SK-N-SH (cell line): Measurements from ENCODE around the gene CCDC61. TPM values are rescaled to one million over a fixed set of nuclear protein-coding genes. Genes with fewer than 3 reads are reported as not detected.

ENCODE experiments used
- CTCF ChIA-PET: fragments of 300-600, 350-600 bp; formaldehyde crosslinking; extraction: SDS; loops from one replicate; lab custom pipeline; 2021; lab: Yijun Ruan, JAX
- POLR2A ChIA-PET: fragments of 350-600 bp; sonication (Branson Sonifier 250); formaldehyde crosslinking; extraction: SDS; loops from one replicate; lab custom pipeline; 2020; ENCODE audit warnings: antibody characterized with exemption, inconsistent platforms; lab: Yijun Ruan, JAX
- DNase-seq: peaks from one replicate; pipeline ENCODE4 v3.0.0; 2012
- H2AFZ ChIP-seq: fragments of 200-600 bp; sonication (generic); 2 replicates; pipeline ENCODE4 v1.8.1; 2016; ENCODE audit warnings: antibody characterized with exemption, mild to moderate bottlenecking, low read depth
- H3F3A ChIP-seq: fragments of 200-600 bp; sonication (generic); replicated peaks from 2 replicates; pipeline ENCODE3; 2016; ENCODE audit warnings: antibody characterized with exemption, mild to moderate bottlenecking; ENCODE audit not compliant: insufficient read depth
- H3K27ac ChIP-seq, 2 experiments: fragments of 200-500 bp in 1 of 2; fragments of 200-600 bp in 1 of 2; sonication (Bioruptor generic) in 1 of 2; sonication (generic), shearing (Covaris generic) in 1 of 2; 2 replicates each; pipeline versions ENCODE4 v1.5.1 to v1.6.1; 2014 to 2016; ENCODE audit warnings: low read depth in 2 of 2, inconsistent platforms in 1 of 2, low read length in 1 of 2, mild to moderate bottlenecking in 1 of 2, mixed read lengths in 1 of 2
- H3K27me3 ChIP-seq: fragments of 200-600 bp; sonication (generic), shearing (Covaris generic); 2 replicates; pipeline ENCODE4 v1.6.1; 2016; ENCODE audit warnings: mixed run types; ENCODE audit not compliant: insufficient read depth
- H3K36me3 ChIP-seq, 2 experiments: fragments of 200-500 bp in 1 of 2; fragments of 200-600 bp in 1 of 2; sonication (Bioruptor generic) in 1 of 2; sonication (generic) in 1 of 2; replicated peaks in 1 of 2; 2 replicates each; pipeline versions ENCODE3 to v1.5.1; 2014 to 2016; ENCODE audit warnings: low read length in 1 of 2, mild to moderate bottlenecking in 1 of 2; ENCODE audit not compliant: insufficient read depth in 2 of 2, control insufficient read depth in 1 of 2
- H3K4me1 ChIP-seq, 2 experiments: fragments of 200-500 bp in 1 of 2; fragments of 200-600 bp in 1 of 2; sonication (Bioruptor generic) in 1 of 2; sonication (generic), shearing (Covaris generic) in 1 of 2; 2 replicates each; pipeline versions ENCODE4 v1.5.1 to v1.6.1; 2014 to 2016; ENCODE audit warnings: low read depth in 1 of 2, low read length in 1 of 2, mixed run types in 1 of 2; ENCODE audit not compliant: insufficient read depth in 2 of 2, control insufficient read depth in 1 of 2
- H3K4me2 ChIP-seq: fragments of 200-600 bp; sonication (generic), shearing (Covaris generic); 2 replicates; pipeline ENCODE4 v1.6.1; 2017; ENCODE audit warnings: mixed run types
- H3K4me3 ChIP-seq, 2 experiments: fragments of 200-500 bp in 1 of 2; fragments of 200-600 bp in 1 of 2; sonication (Bioruptor generic) in 1 of 2; sonication (generic), shearing (Covaris generic) in 1 of 2; 2 replicates each; pipeline versions ENCODE4 v1.5.1 to v1.8.1; 2014 to 2016; ENCODE audit warnings: low read depth in 2 of 2, inconsistent platforms in 1 of 2, low read length in 1 of 2, mild to moderate bottlenecking in 1 of 2, mixed read lengths in 1 of 2, moderate library complexity in 1 of 2
- H3K79me2 ChIP-seq: fragments of 200-600 bp; sonication (generic); 2 replicates; pipeline ENCODE4 v1.8.1; 2017; ENCODE audit warnings: mild to moderate bottlenecking; ENCODE audit not compliant: insufficient read depth
- H3K9ac ChIP-seq: fragments of 200-600 bp; sonication (generic); 2 replicates; pipeline ENCODE4 v1.6.1; 2017; ENCODE audit warnings: mixed run types
- H3K9me2 ChIP-seq: fragments of 200-600 bp; sonication (generic); 2 replicates; pipeline ENCODE4 v1.6.1; 2017; ENCODE audit warnings: mixed run types
- H3K9me3 ChIP-seq: fragments of 200-600 bp; sonication (generic); 2 replicates; pipeline ENCODE4 v1.6.1; 2017; ENCODE audit warnings: mixed run types, mild to moderate bottlenecking, moderate library complexity
- H4K20me1 ChIP-seq: fragments of 200-600 bp; sonication (generic); 2 replicates; pipeline ENCODE4 v1.6.1; 2017; ENCODE audit warnings: mild to moderate bottlenecking, mixed run types; ENCODE audit not compliant: insufficient read depth
- CHD2 ChIP-seq: fragments of 150-350 bp; IDR thresholded peaks from 2 replicates; pipeline ENCODE4 v1.6.1; 2018; ENCODE audit warnings: low read length; ENCODE audit not compliant: partially characterized antibody
- FOXM1 ChIP-seq: IDR thresholded peaks from 2 replicates; pipeline ENCODE4 v1.4.0; 2012; ENCODE audit warnings: low read depth, mild to moderate bottlenecking
- JUND ChIP-seq: IDR thresholded peaks from 2 replicates; pipeline ENCODE4 v1.4.0; 2012
- NFIC ChIP-seq: IDR thresholded peaks from 2 replicates; pipeline ENCODE4 v1.4.0; 2012; ENCODE audit warnings: borderline replicate concordance
- NRF1 ChIP-seq: IDR thresholded peaks from 2 replicates; pipeline ENCODE4 v1.6.1; 2012; ENCODE audit warnings: low read depth, mild to moderate bottlenecking, low read length
- RCOR1 ChIP-seq: fragments of 150-350 bp; IDR thresholded peaks from 2 replicates; pipeline ENCODE4 v1.6.1; 2017; ENCODE audit warnings: antibody characterized with exemption, low read length
- REST ChIP-seq: IDR thresholded peaks from 2 replicates; pipeline ENCODE4 v1.6.1; 2012; ENCODE audit warnings: mild to moderate bottlenecking, low read depth, low read length, moderate library complexity
- RFX5 ChIP-seq: IDR thresholded peaks from 2 replicates; pipeline ENCODE4 v1.6.1; 2012; ENCODE audit warnings: mild to moderate bottlenecking, improper control_type of control experiment, low read length
- RXRA ChIP-seq: IDR thresholded peaks from 2 replicates; pipeline ENCODE4 v1.4.0; 2012; ENCODE audit warnings: low read depth, mild to moderate bottlenecking, borderline replicate concordance
- SMC3 ChIP-seq: IDR thresholded peaks from 2 replicates; pipeline ENCODE4 v1.6.1; 2012; ENCODE audit warnings: low read depth, low read length, improper control_type of control experiment
- TAF1 ChIP-seq: IDR thresholded peaks from 2 replicates; pipeline ENCODE4 v1.6.1; 2012; ENCODE audit warnings: low read depth, mild to moderate bottlenecking, low read length, moderate library complexity, borderline replicate concordance
- TCF12 ChIP-seq: IDR thresholded peaks from 2 replicates; pipeline ENCODE4 v1.4.0; 2012
- TEAD4 ChIP-seq: IDR thresholded peaks from 2 replicates; pipeline ENCODE4 v1.4.0; 2012; ENCODE audit warnings: mild to moderate bottlenecking, borderline replicate concordance; ENCODE audit not compliant: insufficient read depth
- USF2 ChIP-seq: fragments of 150-350 bp; IDR thresholded peaks from 2 replicates; pipeline ENCODE4 v1.6.1; 2017; ENCODE audit warnings: antibody characterized with exemption, low read length, low read depth, borderline replicate concordance
- WGBS: methylation state at CpG from one replicate; pipeline ENCODE4 v1.1.6; 2017; ENCODE audit warnings: low lambda C conversion rate; 5-methylcytosine and 5-hydroxymethylcytosine counted together
- polyA plus RNA-seq, 3 experiments: library from polyadenylated mRNA; depleted of rRNA; stranded (reverse); fragments of >200 nt; gene quantifications; 2 replicates each; pipeline ENCODE4 v1.2.3, GENCODE V29; 2012
- TF ChIP-seq, protein P1 (sequence below): fragments of 200-600 bp; sonication (generic); IDR thresholded peaks from 2 replicates; pipeline ENCODE4 v1.6.1; 2017; ENCODE audit warnings: antibody characterized with exemption, mild to moderate bottlenecking, moderate library complexity
- TF ChIP-seq, protein P2 (sequence below): IDR thresholded peaks from 2 replicates; pipeline ENCODE4 v1.4.0; 2012; ENCODE audit warnings: low read depth

CCDC61 gene
- polyA plus RNA-seq, 1 of the 3 experiments (the other 2 are of a cell fraction): 6.8 TPM

DNA sequence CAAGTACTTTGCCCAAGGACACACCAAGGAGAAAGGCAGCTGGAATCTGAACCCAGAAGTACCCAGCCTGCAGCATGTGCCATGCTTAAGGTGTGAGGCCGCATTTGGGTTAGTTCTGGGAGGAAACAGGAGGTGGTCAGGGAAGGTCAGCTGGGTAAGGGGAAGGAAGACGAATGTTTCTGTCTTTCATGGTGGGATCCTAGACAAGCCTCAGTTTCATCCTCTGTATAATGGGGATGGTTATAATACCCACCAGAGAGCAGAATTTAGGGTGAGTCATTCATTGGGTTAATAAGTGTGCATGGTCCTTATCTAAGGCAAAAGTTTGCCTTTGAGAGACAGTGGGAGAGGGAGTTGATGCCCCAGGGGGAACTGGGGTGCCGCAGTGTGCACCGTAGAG lies 3.6 kb downstream of the CCDC61 start:
- CTCF ChIA-PET: interaction anchor here (1.0 to 3.5 kb wide), 3 partner anchors 12 to 30 kb away, joined by 3 to 13 read pairs (median 9); no protein-coding TSS in a partner anchor
- Histone ChIP-seq H3K27ac (no peak overlapping the region; a peak in 1 of 4 replicates), H2AFZ (no peak overlapping the region)

DNA sequence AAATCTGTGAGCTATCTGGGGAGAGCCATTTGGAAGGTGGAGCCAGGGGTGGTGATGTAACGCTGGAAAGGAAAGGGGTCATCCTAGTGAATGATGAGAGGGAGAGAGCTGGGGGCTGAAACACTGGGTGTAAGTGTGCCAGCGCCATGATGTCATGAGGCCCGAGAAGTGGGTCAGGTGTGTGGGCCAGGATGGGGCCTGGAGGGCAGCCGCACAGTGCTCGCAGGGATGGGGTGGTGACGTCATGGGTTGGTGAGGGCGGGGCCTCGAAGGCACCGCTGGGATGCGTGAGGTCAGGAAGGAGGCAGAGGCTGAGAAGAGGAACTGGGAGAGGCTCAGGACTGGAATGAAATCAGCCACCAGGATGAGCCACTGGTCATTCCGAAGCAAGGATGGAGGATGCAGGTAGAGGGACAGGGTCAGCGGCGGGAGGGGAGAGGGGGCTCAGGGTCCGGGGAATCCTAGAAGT lies 4.4 kb downstream of the CCDC61 start:
- CTCF ChIA-PET: interaction anchor here (1.0 to 2.2 kb wide), 2 partner anchors 17 to 29 kb away, joined by 3 to 9 read pairs; no protein-coding TSS in a partner anchor
- peak overlapping the region; percentile 52 to 63 for H3K4me3 ChIP-seq

More for the DNA sequence above, 3.6 kb downstream of the CCDC61 start:
- peaks cover 19% of the 10 kb centered on the region for H3K79me2 ChIP-seq
- POLR2A ChIA-PET: interaction anchor here (0.6 kb wide), 1 partner anchor 1477 kb away, joined by 3 read pairs; no protein-coding TSS in a partner anchor
- TF ChIP-seq RCOR1: no peak
- TF ChIP-seq SMC3: no peak
- no peak for TF ChIP-seq TAF1
- H3K27me3 ChIP-seq: no peaks in the 10 kb centered on the region
- H3K36me3 ChIP-seq: no peaks in the 10 kb centered on the region
- no peaks in the 10 kb centered on the region for H3K9me2 ChIP-seq
- H3K9me3 ChIP-seq: no peaks in the 10 kb centered on the region
- WGBS: 100% methylated on average over 4 of the region's 4 CpGs
- no peak overlapping the region for H3K4me2 ChIP-seq
- H3K4me3 ChIP-seq: no peak overlapping the region
- no peaks in the 10 kb centered on the region for H4K20me1 ChIP-seq
- peaks cover 0 to 12% of the 10 kb centered on the region in 2 experiments; a peak in 1 of 4 replicates for H3K4me1 ChIP-seq
- H3F3A ChIP-seq: peaks cover 12% of the 10 kb centered on the region
- no peak overlapping the region for H3K9ac ChIP-seq
- no peak for DNase-seq

More for the DNA sequence above, 4.4 kb downstream of the CCDC61 start:
- no peaks in the 10 kb centered on the region for H3K36me3 ChIP-seq
- peak overlapping the region; percentile 73 for H3K4me2 ChIP-seq
- no peaks in the 10 kb centered on the region for H4K20me1 ChIP-seq
- POLR2A ChIA-PET: no interaction called here
- no peaks in the 10 kb centered on the region for H3K27me3 ChIP-seq
- H2AFZ ChIP-seq: no peak overlapping the region; the same call in 1 of the 2 replicates
- H3F3A ChIP-seq: peaks cover 12% of the 10 kb centered on the region
- TF ChIP-seq NRF1 (no peak), USF2 (no peak), REST (no peak), RXRA (no peak), NFIC (no peak), RCOR1 (no peak), CHD2 (no peak), FOXM1 (no peak), JUND (no peak), RFX5 (no peak; the same call in 1 of the 2 replicates), TEAD4 (no peak), TCF12 (no peak)
- TF ChIP-seq, protein P1, sequence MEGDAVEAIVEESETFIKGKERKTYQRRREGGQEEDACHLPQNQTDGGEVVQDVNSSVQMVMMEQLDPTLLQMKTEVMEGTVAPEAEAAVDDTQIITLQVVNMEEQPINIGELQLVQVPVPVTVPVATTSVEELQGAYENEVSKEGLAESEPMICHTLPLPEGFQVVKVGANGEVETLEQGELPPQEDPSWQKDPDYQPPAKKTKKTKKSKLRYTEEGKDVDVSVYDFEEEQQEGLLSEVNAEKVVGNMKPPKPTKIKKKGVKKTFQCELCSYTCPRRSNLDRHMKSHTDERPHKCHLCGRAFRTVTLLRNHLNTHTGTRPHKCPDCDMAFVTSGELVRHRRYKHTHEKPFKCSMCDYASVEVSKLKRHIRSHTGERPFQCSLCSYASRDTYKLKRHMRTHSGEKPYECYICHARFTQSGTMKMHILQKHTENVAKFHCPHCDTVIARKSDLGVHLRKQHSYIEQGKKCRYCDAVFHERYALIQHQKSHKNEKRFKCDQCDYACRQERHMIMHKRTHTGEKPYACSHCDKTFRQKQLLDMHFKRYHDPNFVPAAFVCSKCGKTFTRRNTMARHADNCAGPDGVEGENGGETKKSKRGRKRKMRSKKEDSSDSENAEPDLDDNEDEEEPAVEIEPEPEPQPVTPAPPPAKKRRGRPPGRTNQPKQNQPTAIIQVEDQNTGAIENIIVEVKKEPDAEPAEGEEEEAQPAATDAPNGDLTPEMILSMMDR: no peak
- TF ChIP-seq, protein P2, sequence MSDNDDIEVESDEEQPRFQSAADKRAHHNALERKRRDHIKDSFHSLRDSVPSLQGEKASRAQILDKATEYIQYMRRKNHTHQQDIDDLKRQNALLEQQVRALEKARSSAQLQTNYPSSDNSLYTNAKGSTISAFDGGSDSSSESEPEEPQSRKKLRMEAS: no peak
- DNase-seq: peak; percentile 86
- H3K9me2 ChIP-seq: no peaks in the 10 kb centered on the region
- no peaks in the 10 kb centered on the region for H3K9me3 ChIP-seq
- H3K4me1 ChIP-seq: peaks cover 0 to 12% of the 10 kb centered on the region in 2 experiments; a peak in 1 of 4 replicates
- no peak overlapping the region for H3K9ac ChIP-seq
- peaks cover 19% of the 10 kb centered on the region for H3K79me2 ChIP-seq
- 23% methylated on average over 14 of the region's 14 CpGs for WGBS
- H3K27ac ChIP-seq: peak overlapping the region in 1 of 2 experiments; percentile 65; a peak in 1 of 4 replicates
